ENCODE measurements around the gene IL11RA. TPM values are rescaled to one million over a fixed set of nuclear protein-coding genes. Genes with fewer than 3 reads are reported as not detected.

IL11RA gene
- total and polyA plus RNA-seq, 7 donors = 1.4 to 110 (median 67.3) TPM

GRCh38 chr9:34652602-34653000 is 616 bp downstream of the IL11RA start:
- TF ChIP-seq POLR2A (IDR thresholded peaks at IDR 0.05) (no peak), POLR2AphosphoS5 (IDR thresholded peaks at IDR 0.05) (no peak), EP300 (IDR thresholded peaks at IDR 0.05) (no peak)
- TF ChIP-seq, protein P1, sequence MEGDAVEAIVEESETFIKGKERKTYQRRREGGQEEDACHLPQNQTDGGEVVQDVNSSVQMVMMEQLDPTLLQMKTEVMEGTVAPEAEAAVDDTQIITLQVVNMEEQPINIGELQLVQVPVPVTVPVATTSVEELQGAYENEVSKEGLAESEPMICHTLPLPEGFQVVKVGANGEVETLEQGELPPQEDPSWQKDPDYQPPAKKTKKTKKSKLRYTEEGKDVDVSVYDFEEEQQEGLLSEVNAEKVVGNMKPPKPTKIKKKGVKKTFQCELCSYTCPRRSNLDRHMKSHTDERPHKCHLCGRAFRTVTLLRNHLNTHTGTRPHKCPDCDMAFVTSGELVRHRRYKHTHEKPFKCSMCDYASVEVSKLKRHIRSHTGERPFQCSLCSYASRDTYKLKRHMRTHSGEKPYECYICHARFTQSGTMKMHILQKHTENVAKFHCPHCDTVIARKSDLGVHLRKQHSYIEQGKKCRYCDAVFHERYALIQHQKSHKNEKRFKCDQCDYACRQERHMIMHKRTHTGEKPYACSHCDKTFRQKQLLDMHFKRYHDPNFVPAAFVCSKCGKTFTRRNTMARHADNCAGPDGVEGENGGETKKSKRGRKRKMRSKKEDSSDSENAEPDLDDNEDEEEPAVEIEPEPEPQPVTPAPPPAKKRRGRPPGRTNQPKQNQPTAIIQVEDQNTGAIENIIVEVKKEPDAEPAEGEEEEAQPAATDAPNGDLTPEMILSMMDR (IDR thresholded peaks at IDR 0.05) = no peak
- 20 to 44% methylated on average over 5 of the region's 5 CpGs for WGBS, 2 donors
- DNase-seq = no peak
- H3K36me3 ChIP-seq = peaks cover 5 to 34% (median 17%) of the 10 kb centered on the region in 4 donors
- H3K27me3 ChIP-seq = no peaks in the 10 kb centered on the region
- intact Hi-C loops (cut with DNase I) = loop anchor here (5.0 kb wide), 1 partner anchor 340 kb away; no protein-coding TSS in a partner anchor
- H3K27ac ChIP-seq = peak overlapping the region; percentile 83 to 91 (median 88)
- no peaks in the 10 kb centered on the region for H3K9me3 ChIP-seq
- H3K4me3 ChIP-seq = peak overlapping the region; percentile 43 to 56 (median 50)
- peaks cover 0 to 75% (median 64%) of the 10 kb centered on the region in 4 donors for H3K4me1 ChIP-seq

- TF ChIP-seq POLR2A (IDR thresholded peaks at IDR 0.05) (no peak), EP300 (IDR thresholded peaks at IDR 0.05) (no peak), POLR2AphosphoS5 (IDR thresholded peaks at IDR 0.05) (peak in 2 of 4 donors; percentile 14 to 52)
- TF ChIP-seq, protein P1 (IDR thresholded peaks at IDR 0.05) = no peak
- Histone ChIP-seq H3K9me3 (no peaks in the 10 kb centered on the region), H3K36me3 (peaks cover 5 to 38% (median 16%) of the 10 kb centered on the region in 4 donors), H3K4me1 (peaks cover 0 to 67% (median 56%) of the 10 kb centered on the region in 4 donors), H3K4me3 (peak overlapping the region in 3 of 4 donors; percentile 48 to 56 (median 52)), H3K27me3 (no peaks in the 10 kb centered on the region), H3K27ac (peak overlapping the region; percentile 83 to 91 (median 88))
- WGBS, 2 donors = 57 to 61% methylated on average over 11 of the region's 11 CpGs
- intact Hi-C loops (cut with DNase I) = loop anchor here (5.0 kb wide), 1 partner anchor 339 kb away; no protein-coding TSS in a partner anchor
- peak; percentile 75 for DNase-seq
These were observed 1.4 kb downstream of the IL11RA start for GRCh38 chr9:34653151-34654072.

GRCh38 chr9:34654323-34655051 is 2.5 kb downstream of the IL11RA start:
- intact Hi-C loops (cut with DNase I) = loop anchor here (5.0 kb wide), 1 partner anchor 338 kb away; no protein-coding TSS in a partner anchor
- Histone ChIP-seq H3K9me3 (no peaks in the 10 kb centered on the region), H3K36me3 (peaks cover 3 to 30% (median 9%) of the 10 kb centered on the region in 4 donors), H3K27ac (peak overlapping the region; percentile 83 to 91 (median 88)), H3K27me3 (no peaks in the 10 kb centered on the region), H3K4me3 (peak overlapping the region in 2 of 4 donors; percentile 11 to 56), H3K4me1 (peaks cover 0 to 61% (median 50%) of the 10 kb centered on the region in 4 donors)
- TF ChIP-seq POLR2A (IDR thresholded peaks at IDR 0.05) (no peak), EP300 (IDR thresholded peaks at IDR 0.05) (peak in 1 of 4 donors; percentile 54), POLR2AphosphoS5 (IDR thresholded peaks at IDR 0.05) (peak; percentile 41 to 82 (median 72))
- WGBS, 2 donors = 69 to 72% methylated on average over 11 of the region's 11 CpGs
- peak; percentile 95 for DNase-seq

GRCh38 chr9:34655394-34655793 is 3.4 kb downstream of the IL11RA start:
- 84 to 87% methylated on average over 5 of the region's 5 CpGs for WGBS, 2 donors

More at GRCh38 chr9:34655394-34655793, 3.4 kb downstream of the IL11RA start:
- Histone ChIP-seq H3K4me1 (peaks cover 0 to 61% (median 50%) of the 10 kb centered on the region in 4 donors), H3K9me3 (no peaks in the 10 kb centered on the region), H3K27ac (peak overlapping the region; percentile 83 to 91 (median 88)), H3K27me3 (no peaks in the 10 kb centered on the region), H3K4me3 (peak overlapping the region in 1 of 4 donors; percentile 2), H3K36me3 (peaks cover 0 to 30% (median 8%) of the 10 kb centered on the region in 4 donors)
- intact Hi-C loops (cut with DNase I) = no loop called here
- DNase-seq = no peak
- TF ChIP-seq, protein P1 (IDR thresholded peaks at IDR 0.05) = no peak
- TF ChIP-seq POLR2A (IDR thresholded peaks at IDR 0.05) = no peak
- TF ChIP-seq POLR2AphosphoS5 (IDR thresholded peaks at IDR 0.05) = no peak
- no peak for TF ChIP-seq EP300 (IDR thresholded peaks at IDR 0.05)

Data from sigmoid colon (tissue), 7 donors.